D721Med (cell line): Measurements from ENCODE around the gene ADGRG3.

Source experiments
- DNase-seq: peaks from one replicate; pipeline ENCODE4 v3.0.0; 2011; ENCODE audit warnings: low spot score; ENCODE audit not compliant: insufficient read length
- FAIRE-seq: peaks from 2 replicates; lab custom pipeline; 2011; peaks lifted over from hg19 to GRCh38; lab: Jason Lieb, UNC
- CTCF ChIP-seq: IDR thresholded peaks from 2 replicates; pipeline ENCODE4 v1.5.1; 2012; ENCODE audit warnings: mild to moderate bottlenecking, control low read depth; ENCODE audit not compliant: insufficient read depth; ENCODE audit errors: missing control alignments

ADGRG3 gene

GRCh38 chr16:57736419-57737351 is 68.6 kb downstream of the ADGRG3 start:
- FAIRE-seq (no peak), DNase-seq (no peak)
- TF ChIP-seq CTCF, result no peak

- FAIRE-seq (no peak), DNase-seq (no peak)
- no peak for TF ChIP-seq CTCF
These were observed 70.7 kb downstream of the ADGRG3 start for GRCh38 chr16:57738844-57739243.
